Breast epithelium (tissue), 4 donors: Measurements from ENCODE around the gene TRIM33. TPM values are rescaled to one million over a fixed set of nuclear protein-coding genes. Genes with fewer than 3 reads are reported as not detected.

Experiments
- DNase-seq, 2 donors: peaks; one replicate each; pipeline ENCODE4 v3.0.0-alpha.2; 2019; ENCODE audit warnings: low spot score in 2 of 2
- H3K27ac ChIP-seq, 2 donors: fragments of 200-600 bp; sonication (generic) in 1 of 2; one replicate each; pipeline ENCODE4 v1.5.1; 2016 to 2019; ENCODE audit warnings: mild to moderate bottlenecking in 1 of 2
- H3K27me3 ChIP-seq, 2 donors: fragments of 200-600 bp; sonication (generic) in 1 of 2; one replicate each; pipeline versions ENCODE4 v1.5.1 to v1.6.0; 2017 to 2019; ENCODE audit warnings: control low read depth in 1 of 2, mild to moderate bottlenecking in 1 of 2
- H3K36me3 ChIP-seq: fragments of 200-600 bp; one replicate; pipeline ENCODE4 v1.5.1; 2019
- H3K4me1 ChIP-seq, 2 donors: fragments of 200-600 bp; sonication (generic); one replicate each; pipeline ENCODE4 v1.5.1; 2016 to 2019; ENCODE audit warnings: control low read depth in 1 of 2
- H3K4me3 ChIP-seq, 3 donors: fragments of 200-600 bp; sonication (generic); 1 replicate in 2 of 3; 2 replicates in 1 of 3; pipeline ENCODE4 v1.5.1; 2016 to 2019; ENCODE audit warnings: mild to moderate bottlenecking in 3 of 3, moderate library complexity in 2 of 3
- H3K9me3 ChIP-seq, 2 donors: fragments of 200-600 bp; sonication (generic) in 1 of 2; one replicate each; pipeline ENCODE4 v1.5.1; 2016 to 2019; ENCODE audit warnings: control low read depth in 1 of 2
- POLR2A ChIP-seq: fragments of 450-650 bp; IDR thresholded peaks from one replicate; pipeline ENCODE4 v1.6.1; 2016; ENCODE audit warnings: antibody characterized with exemption, mild to moderate bottlenecking, moderate library complexity
- POLR2AphosphoS5 ChIP-seq, 3 donors: sonication (generic); formaldehyde crosslinking; IDR thresholded peaks; one replicate each; pipeline ENCODE4 v1.6.1; 2017; ENCODE audit warnings: antibody characterized with exemption in 3 of 3
- intact Hi-C: fragments of 100-400 bp; cut with DNase I; formaldehyde crosslinking; loops from one replicate; pipeline ENCODE4 v1.15.1; 2023; ENCODE audit warnings: low total_unique reads
- total RNA-seq, 3 donors: library from RNA; depleted of rRNA; stranded (reverse); fragments of >200 nt; gene quantifications; one replicate each; pipeline ENCODE4 v1.1.0, GENCODE V29; 2016
- TF ChIP-seq, protein P1 (sequence below), 3 donors: fragments of 450-650 bp; IDR thresholded peaks; one replicate each; pipeline ENCODE4 v1.5.1; 2016 to 2017; ENCODE audit warnings: antibody characterized with exemption in 3 of 3, mild to moderate bottlenecking in 3 of 3, moderate library complexity in 3 of 3

The TRIM33 gene
- total RNA-seq, result 10 to 100 TPM; 40.8 to 80.9 (median 56.4) TPM

DNA sequence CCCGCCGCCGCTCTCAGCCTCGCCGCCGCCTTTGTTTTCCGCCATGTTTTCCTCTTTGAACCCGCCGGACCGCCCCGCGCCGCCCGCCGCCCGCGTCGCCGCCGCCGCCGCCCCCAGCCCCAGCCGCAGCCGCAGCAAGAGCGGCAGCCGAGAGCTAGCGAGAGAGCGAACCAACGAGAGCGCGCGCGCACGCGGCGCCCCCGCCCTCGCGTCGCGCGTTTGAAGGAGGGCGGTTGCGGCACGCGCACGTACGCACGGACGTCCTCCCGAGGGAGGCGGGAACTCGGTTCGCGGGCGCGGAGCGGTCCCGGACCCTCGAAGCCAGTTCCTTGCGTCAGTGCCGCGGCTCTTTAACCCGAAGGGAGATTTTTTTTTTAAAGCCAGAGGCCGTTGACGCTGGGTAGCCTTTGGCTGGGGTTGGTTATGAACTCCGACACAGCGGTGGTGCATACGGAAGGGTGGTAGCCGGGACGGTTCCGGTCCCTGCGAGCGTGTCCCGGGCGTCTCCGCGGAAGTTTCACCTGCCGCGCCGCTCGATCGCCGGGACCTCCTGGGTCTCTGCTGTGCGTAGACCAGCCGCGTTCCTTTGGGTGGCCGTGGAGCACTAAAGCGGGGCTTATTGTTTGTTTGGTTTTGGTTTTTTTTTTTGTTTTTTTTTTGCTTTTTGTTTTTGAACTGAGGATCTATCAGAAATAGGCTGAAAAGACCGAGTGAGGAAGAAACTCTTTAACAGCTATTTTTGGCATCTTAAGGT is at the start of gene TRIM33:
Gene TRIM33 (minus strand): TSS at position 172 of the 754 bp plus-strand sequence. CDS start 127 bp downstream, at position 45.
- Histone ChIP-seq H3K27me3 (no peaks in the 10 kb centered on the region), H3K4me1 (no peaks in the 10 kb centered on the region), H3K9me3 (no peaks in the 10 kb centered on the region), H3K27ac (peak within 1 kb of the TSS; percentile 95), H3K4me3 (peak within 1 kb of the TSS; percentile 89 to 97 (median 89)), H3K36me3 (no peaks in the 10 kb centered on the region)
- DNase-seq, result peak; percentile 80 to 86
- intact Hi-C loops, result no loop called here
- peak; percentile 83 to 93 (median 85) for TF ChIP-seq POLR2AphosphoS5 (IDR thresholded peaks at IDR 0.05)
- TF ChIP-seq, protein P1, sequence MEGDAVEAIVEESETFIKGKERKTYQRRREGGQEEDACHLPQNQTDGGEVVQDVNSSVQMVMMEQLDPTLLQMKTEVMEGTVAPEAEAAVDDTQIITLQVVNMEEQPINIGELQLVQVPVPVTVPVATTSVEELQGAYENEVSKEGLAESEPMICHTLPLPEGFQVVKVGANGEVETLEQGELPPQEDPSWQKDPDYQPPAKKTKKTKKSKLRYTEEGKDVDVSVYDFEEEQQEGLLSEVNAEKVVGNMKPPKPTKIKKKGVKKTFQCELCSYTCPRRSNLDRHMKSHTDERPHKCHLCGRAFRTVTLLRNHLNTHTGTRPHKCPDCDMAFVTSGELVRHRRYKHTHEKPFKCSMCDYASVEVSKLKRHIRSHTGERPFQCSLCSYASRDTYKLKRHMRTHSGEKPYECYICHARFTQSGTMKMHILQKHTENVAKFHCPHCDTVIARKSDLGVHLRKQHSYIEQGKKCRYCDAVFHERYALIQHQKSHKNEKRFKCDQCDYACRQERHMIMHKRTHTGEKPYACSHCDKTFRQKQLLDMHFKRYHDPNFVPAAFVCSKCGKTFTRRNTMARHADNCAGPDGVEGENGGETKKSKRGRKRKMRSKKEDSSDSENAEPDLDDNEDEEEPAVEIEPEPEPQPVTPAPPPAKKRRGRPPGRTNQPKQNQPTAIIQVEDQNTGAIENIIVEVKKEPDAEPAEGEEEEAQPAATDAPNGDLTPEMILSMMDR (IDR thresholded peaks at IDR 0.05), result no peak
- TF ChIP-seq POLR2A, result peak; percentile 76

DNA sequence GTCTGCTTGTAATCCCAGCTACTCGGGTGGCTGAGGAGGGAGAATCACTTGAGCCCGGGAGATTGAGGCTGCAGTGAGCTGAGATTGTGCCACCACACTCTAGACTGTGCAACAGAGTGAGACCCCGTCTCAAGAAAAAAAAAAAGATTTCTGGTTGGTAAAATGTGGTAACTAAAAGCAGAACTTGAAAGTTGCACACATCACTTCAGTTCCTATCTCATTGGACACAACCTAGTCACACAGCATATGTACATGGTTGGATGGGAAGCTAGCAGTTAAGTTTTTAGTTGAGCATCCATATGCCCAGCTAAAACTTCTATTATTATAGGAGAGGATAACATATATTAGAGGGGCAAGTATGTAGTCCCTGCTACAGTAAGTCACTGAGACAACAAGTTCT is 48.4 kb upstream of the TRIM33 start:
- no peak overlapping the region for H3K4me3 ChIP-seq
- intact Hi-C loops, result no loop called here
- H3K27me3 ChIP-seq, result no peaks in the 10 kb centered on the region
- TF ChIP-seq, protein P1 (IDR thresholded peaks at IDR 0.05), result no peak
- no peak for TF ChIP-seq POLR2A
- no peak for TF ChIP-seq POLR2AphosphoS5 (IDR thresholded peaks at IDR 0.05)
- H3K4me1 ChIP-seq, result no peaks in the 10 kb centered on the region
- no peak for DNase-seq
- H3K27ac ChIP-seq, result no peak overlapping the region
- no peaks in the 10 kb centered on the region for H3K9me3 ChIP-seq
- no peaks in the 10 kb centered on the region for H3K36me3 ChIP-seq

DNA sequence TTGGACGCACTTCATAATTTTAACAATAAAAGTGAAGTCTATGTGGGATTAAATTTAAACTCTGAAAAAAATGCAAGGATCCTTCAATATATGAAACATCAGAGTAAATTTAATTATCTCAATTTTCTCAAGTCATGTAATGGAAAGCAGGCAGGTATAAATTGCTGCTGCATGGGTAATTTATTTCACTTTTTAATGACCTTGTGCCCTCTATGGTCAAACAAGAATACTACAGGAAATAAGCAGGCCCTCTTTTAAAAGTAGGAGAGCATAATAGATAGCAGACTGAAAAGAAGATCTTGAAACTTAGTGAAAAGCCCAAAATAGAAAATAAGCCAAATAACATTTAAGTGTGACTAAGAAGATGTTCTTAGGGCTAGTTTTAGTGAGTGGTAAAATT is 47.5 kb upstream of the TRIM33 start:
- no peak overlapping the region for H3K27ac ChIP-seq
- intact Hi-C loops, result no loop called here
- H3K27me3 ChIP-seq, result no peaks in the 10 kb centered on the region
- H3K4me3 ChIP-seq, result no peak overlapping the region
- DNase-seq, result no peak
- TF ChIP-seq POLR2AphosphoS5 (IDR thresholded peaks at IDR 0.05), result no peak
- TF ChIP-seq, protein P1 (IDR thresholded peaks at IDR 0.05), result peak in 1 of 3 donors; percentile 20
- no peaks in the 10 kb centered on the region for H3K4me1 ChIP-seq
- no peaks in the 10 kb centered on the region for H3K9me3 ChIP-seq
- H3K36me3 ChIP-seq, result no peaks in the 10 kb centered on the region

DNA sequence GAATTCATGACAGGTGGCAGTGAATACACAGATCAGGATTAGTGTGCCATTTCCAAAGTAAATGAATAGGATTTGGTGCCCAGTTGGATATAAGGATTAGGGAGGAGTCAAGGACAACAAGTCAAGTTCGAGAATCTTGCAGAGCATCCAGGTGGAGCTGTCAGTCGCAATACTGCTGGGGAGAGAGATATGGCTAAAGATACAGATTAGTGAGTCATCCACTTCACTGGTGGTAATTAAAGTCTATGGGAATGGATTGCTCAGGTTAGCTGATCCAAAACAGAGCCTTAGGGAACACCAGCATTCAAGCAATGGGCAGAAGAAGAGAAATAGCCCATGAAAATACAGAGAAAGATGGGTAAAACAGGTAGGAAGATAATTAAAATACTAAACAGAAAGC is 43.6 kb upstream of the TRIM33 start:
- Histone ChIP-seq H3K36me3 (no peaks in the 10 kb centered on the region), H3K27ac (no peak overlapping the region), H3K27me3 (no peaks in the 10 kb centered on the region), H3K4me3 (no peak overlapping the region), H3K9me3 (no peaks in the 10 kb centered on the region), H3K4me1 (no peaks in the 10 kb centered on the region)
- intact Hi-C loops, result no loop called here
- DNase-seq, result no peak
- no peak for TF ChIP-seq POLR2A
- TF ChIP-seq, protein P1 (IDR thresholded peaks at IDR 0.05), result no peak
- no peak for TF ChIP-seq POLR2AphosphoS5 (IDR thresholded peaks at IDR 0.05)

DNA sequence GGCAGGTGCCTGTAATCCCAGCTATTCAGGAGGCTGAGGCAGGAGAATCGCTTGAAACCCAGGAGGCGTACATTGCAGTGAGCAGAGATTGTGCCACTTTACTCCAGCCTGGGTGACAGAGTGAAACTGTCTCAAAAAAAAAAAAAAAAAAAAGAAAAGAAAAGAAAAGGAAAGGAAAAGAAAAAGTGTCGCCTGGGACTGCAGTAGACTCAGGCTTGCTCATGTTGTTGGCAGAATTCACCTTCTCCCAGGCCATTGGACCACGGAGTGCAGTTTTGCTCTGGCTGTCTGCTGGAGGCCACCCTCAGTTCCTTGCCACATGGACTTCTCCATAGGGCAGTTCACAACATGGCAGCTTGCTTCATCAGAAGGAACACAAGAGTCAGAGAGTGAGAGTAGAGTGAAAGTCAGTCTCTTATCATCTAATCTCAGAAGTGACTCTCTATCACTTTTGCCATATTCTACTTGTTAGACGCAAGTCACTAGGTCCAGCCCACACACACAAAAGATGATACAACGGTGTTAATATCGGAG is 41.2 kb upstream of the TRIM33 start:
- Histone ChIP-seq H3K4me3 (no peak overlapping the region), H3K27ac (no peak overlapping the region), H3K4me1 (no peaks in the 10 kb centered on the region), H3K27me3 (no peaks in the 10 kb centered on the region), H3K36me3 (no peaks in the 10 kb centered on the region), H3K9me3 (no peaks in the 10 kb centered on the region)
- TF ChIP-seq POLR2A, result no peak
- TF ChIP-seq, protein P1 (IDR thresholded peaks at IDR 0.05), result no peak
- intact Hi-C loops, result no loop called here
- no peak for DNase-seq
